ENCODE measurements around the gene RFX7. TPM values are rescaled to one million over a fixed set of nuclear protein-coding genes. Genes with fewer than 3 reads are reported as not detected.

The RFX7 gene
- total RNA-seq, 1 experiment from 2014 or later, result 18.1 TPM

DNA sequence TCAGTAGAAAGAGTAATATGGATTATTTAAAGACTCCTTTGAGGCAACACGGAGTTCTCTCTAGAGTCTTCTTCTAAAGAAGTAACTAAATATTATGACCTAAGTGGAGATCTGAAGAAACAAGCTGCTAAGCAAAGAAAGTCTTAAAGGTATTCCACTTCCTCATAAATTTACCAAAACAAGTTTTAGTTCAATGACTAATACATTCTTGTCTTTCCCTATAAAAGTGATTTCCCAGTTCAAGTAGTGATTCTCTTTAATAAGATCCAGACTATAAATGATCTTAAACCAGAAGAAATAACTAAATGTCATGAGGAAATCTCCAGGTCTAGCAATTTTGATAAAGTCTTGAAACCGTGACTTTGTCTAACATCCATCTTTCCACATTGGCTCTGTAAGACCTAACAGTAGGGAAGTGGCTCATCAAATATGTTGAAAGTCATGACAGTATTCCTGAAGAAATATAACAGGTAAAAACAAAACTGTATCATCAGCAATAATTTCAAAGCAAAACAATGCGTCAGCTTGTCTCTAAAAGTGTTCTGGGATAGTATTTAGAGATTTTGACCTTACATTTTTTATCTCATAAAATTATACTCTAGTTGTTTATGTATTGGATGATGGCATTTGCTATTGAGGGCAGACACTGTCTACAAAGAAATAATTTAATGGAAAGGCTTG, 198.5 kb downstream of the RFX7 start (continued):
- TF ChIP-seq ATF3 (IDR thresholded peaks at IDR 0.05) (no peak), RAD21 (IDR thresholded peaks at IDR 0.05; ENCODE audit: low read depth) (no peak), SIN3A (IDR thresholded peaks at IDR 0.05; ENCODE audit: low read depth) (no peak)

GRCh38 chr15:56042982-56043980, 200.4 kb downstream of the RFX7 start:
- no peaks in the 10 kb centered on the region for H3K9me3 ChIP-seq (ENCODE audit: control insufficient read depth in 1 of 2, insufficient read depth in 1 of 2, low read depth in 1 of 2, low read length in 2 of 2)
- H2AFZ ChIP-seq (ENCODE audit: low read depth, low read length, poor library complexity, severe bottlenecking), result no peak overlapping the region
- TF ChIP-seq RAD21 (IDR thresholded peaks at IDR 0.05; ENCODE audit: low read depth), result no peak
- TF ChIP-seq, protein P1, sequence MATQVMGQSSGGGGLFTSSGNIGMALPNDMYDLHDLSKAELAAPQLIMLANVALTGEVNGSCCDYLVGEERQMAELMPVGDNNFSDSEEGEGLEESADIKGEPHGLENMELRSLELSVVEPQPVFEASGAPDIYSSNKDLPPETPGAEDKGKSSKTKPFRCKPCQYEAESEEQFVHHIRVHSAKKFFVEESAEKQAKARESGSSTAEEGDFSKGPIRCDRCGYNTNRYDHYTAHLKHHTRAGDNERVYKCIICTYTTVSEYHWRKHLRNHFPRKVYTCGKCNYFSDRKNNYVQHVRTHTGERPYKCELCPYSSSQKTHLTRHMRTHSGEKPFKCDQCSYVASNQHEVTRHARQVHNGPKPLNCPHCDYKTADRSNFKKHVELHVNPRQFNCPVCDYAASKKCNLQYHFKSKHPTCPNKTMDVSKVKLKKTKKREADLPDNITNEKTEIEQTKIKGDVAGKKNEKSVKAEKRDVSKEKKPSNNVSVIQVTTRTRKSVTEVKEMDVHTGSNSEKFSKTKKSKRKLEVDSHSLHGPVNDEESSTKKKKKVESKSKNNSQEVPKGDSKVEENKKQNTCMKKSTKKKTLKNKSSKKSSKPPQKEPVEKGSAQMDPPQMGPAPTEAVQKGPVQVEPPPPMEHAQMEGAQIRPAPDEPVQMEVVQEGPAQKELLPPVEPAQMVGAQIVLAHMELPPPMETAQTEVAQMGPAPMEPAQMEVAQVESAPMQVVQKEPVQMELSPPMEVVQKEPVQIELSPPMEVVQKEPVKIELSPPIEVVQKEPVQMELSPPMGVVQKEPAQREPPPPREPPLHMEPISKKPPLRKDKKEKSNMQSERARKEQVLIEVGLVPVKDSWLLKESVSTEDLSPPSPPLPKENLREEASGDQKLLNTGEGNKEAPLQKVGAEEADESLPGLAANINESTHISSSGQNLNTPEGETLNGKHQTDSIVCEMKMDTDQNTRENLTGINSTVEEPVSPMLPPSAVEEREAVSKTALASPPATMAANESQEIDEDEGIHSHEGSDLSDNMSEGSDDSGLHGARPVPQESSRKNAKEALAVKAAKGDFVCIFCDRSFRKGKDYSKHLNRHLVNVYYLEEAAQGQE (IDR thresholded peaks at IDR 0.05; ENCODE audit: low read depth), result no peak
- no peak for TF ChIP-seq ZFX (IDR thresholded peaks at IDR 0.05)
- TF ChIP-seq EGR1 (IDR thresholded peaks at IDR 0.05; ENCODE audit: low read depth), result no peak
- no peak for TF ChIP-seq SIN3A (IDR thresholded peaks at IDR 0.05; ENCODE audit: low read depth)
- no peak for TF ChIP-seq EZH2phosphoT487 (IDR thresholded peaks at IDR 0.05; ENCODE audit: borderline replicate concordance)
- TF ChIP-seq MAX (IDR thresholded peaks at IDR 0.05), result no peak
- TF ChIP-seq, protein P2, sequence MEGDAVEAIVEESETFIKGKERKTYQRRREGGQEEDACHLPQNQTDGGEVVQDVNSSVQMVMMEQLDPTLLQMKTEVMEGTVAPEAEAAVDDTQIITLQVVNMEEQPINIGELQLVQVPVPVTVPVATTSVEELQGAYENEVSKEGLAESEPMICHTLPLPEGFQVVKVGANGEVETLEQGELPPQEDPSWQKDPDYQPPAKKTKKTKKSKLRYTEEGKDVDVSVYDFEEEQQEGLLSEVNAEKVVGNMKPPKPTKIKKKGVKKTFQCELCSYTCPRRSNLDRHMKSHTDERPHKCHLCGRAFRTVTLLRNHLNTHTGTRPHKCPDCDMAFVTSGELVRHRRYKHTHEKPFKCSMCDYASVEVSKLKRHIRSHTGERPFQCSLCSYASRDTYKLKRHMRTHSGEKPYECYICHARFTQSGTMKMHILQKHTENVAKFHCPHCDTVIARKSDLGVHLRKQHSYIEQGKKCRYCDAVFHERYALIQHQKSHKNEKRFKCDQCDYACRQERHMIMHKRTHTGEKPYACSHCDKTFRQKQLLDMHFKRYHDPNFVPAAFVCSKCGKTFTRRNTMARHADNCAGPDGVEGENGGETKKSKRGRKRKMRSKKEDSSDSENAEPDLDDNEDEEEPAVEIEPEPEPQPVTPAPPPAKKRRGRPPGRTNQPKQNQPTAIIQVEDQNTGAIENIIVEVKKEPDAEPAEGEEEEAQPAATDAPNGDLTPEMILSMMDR (IDR thresholded peaks at IDR 0.05 in 2 of 3, conservative IDR thresholded peaks at IDR 0.05 in 1 of 3; ENCODE audit: borderline replicate concordance in 1 of 3, insufficient read depth in 1 of 3, low read depth in 2 of 3, low read length in 2 of 3), result no peak
- TF ChIP-seq ELF1 (IDR thresholded peaks at IDR 0.05; ENCODE audit: borderline replicate concordance, low read depth), result no peak
- no peak for TF ChIP-seq YY1 (IDR thresholded peaks at IDR 0.05; ENCODE audit: extremely low read depth, insufficient replicate concordance, low read depth, low read length)
- no peak for TF ChIP-seq FOSL1 (IDR thresholded peaks at IDR 0.05; ENCODE audit: low read depth)
- no peak for TF ChIP-seq ZNF274 (IDR thresholded peaks at IDR 0.05; ENCODE audit: low read depth, low read length)
- TF ChIP-seq POLR2A (IDR thresholded peaks at IDR 0.05; ENCODE audit: borderline replicate concordance, extremely low read depth, insufficient read depth, insufficient read length), result no peak
- TF ChIP-seq SP1 (IDR thresholded peaks at IDR 0.05; ENCODE audit: low read depth), result no peak
- TF ChIP-seq CEBPB (IDR thresholded peaks at IDR 0.05; ENCODE audit: low read depth), result no peak
- no peak for TF ChIP-seq JUND (IDR thresholded peaks at IDR 0.05)
- H3K4me3 ChIP-seq (replicated peaks in 1 of 2; ENCODE audit: low read depth in 1 of 2, low read length in 2 of 2), result no peak overlapping the region
- ChIA-PET RAD21 (ENCODE audit: low non-redundant PET in 1 of 2, low total read pairs in 2 of 2, uncharacterized antibody in 2 of 2, unreplicated experiment in 2 of 2) (no interaction called here), POLR2A (no interaction called here), CTCF (no interaction called here)
- peaks cover 18 to 23% of the 10 kb centered on the region in 2 experiments for H3K4me1 ChIP-seq (ENCODE audit: control insufficient read depth in 1 of 2, insufficient read depth in 2 of 2, low read length in 2 of 2)
- no TSS peak for BruUV-seq (replicated peaks)
- no peaks in the 10 kb centered on the region for H3K27me3 ChIP-seq (ENCODE audit: insufficient read depth, low read length)
- no peaks in the 10 kb centered on the region for H3K9me2 ChIP-seq (ENCODE audit: insufficient read depth)
- no peak overlapping the region for H3K27ac ChIP-seq (ENCODE audit: low read depth, low read length)
- no peak for DNase-seq (ENCODE audit: low read depth, low spot score)
- H3K4me2 ChIP-seq (ENCODE audit: low read length), result no peak overlapping the region
- ATAC-seq, result no peak
- H3K9ac ChIP-seq (ENCODE audit: low read length), result no peak overlapping the region
- no peaks in the 10 kb centered on the region for H4K20me1 ChIP-seq (ENCODE audit: insufficient read depth)
- no peaks in the 10 kb centered on the region for H3K79me2 ChIP-seq (ENCODE audit: insufficient read depth, low read length)
- intact Hi-C loops (cut with micrococcal nuclease), result no loop called here
- no peaks in the 10 kb centered on the region for H3K36me3 ChIP-seq (ENCODE audit: control insufficient read depth in 1 of 2, insufficient read depth in 2 of 2, low read length in 2 of 2)
